Muscle of leg (tissue), 11 donors: ENCODE measurements around the gene UBXN6. TPM values are rescaled to one million over a fixed set of nuclear protein-coding genes. Genes with fewer than 3 reads are reported as not detected.

Experiments
- DNase-seq: peaks from one replicate; pipeline ENCODE4 v3.0.0; 2013
- H3K27ac ChIP-seq: one replicate; pipeline ENCODE4 v1.5.1; 2013; ENCODE audit warnings: mild to moderate bottlenecking, low read length, control low read depth
- H3K27me3 ChIP-seq: one replicate; pipeline ENCODE4 v1.6.1; 2013; ENCODE audit warnings: low read length; ENCODE audit not compliant: control insufficient read depth, insufficient read depth
- H3K36me3 ChIP-seq: one replicate; pipeline ENCODE4 v1.6.1; 2013; ENCODE audit warnings: low read length; ENCODE audit not compliant: control insufficient read depth, insufficient read depth
- H3K4me1 ChIP-seq: one replicate; pipeline ENCODE4 v1.6.1; 2013; ENCODE audit warnings: low read length; ENCODE audit not compliant: control insufficient read depth, insufficient read depth
- H3K4me3 ChIP-seq: one replicate; pipeline ENCODE4 v1.5.1; 2013; ENCODE audit warnings: low read length, control low read depth
- H3K9me3 ChIP-seq: replicated peaks from 2 replicates; pipeline ENCODE4 v1.6.1; 2013; ENCODE audit warnings: low read depth, low read length; ENCODE audit not compliant: control insufficient read depth
- WGBS: methylation state at CpG from one replicate; pipeline ENCODE4 v1.1.5; 2013; ENCODE audit warnings: missing lambda C conversion rate; ENCODE audit not compliant: insufficient coverage; 5-methylcytosine and 5-hydroxymethylcytosine counted together
- polyA plus RNA-seq, 8 donors: library from polyadenylated mRNA; unstranded; fragments of 120-200 nt; gene quantifications; one replicate each; pipeline versions ENCODE4 v1.2.1 to v1.2.3, GENCODE V29; 2013; ENCODE audit warnings: inconsistent platforms in 1 of 8, low replicate concordance in 1 of 8; ENCODE audit not compliant: insufficient read length in 8 of 8, insufficient read depth in 1 of 8
- total RNA-seq: library from RNA; stranded (reverse); fragments of 120-200 nt; gene quantifications from one replicate; pipeline ENCODE4 v1.2.4, GENCODE V29; 2013

Gene UBXN6
- total and polyA plus RNA-seq, 9 donors = 64.9 to 127 (median 89.0) TPM

DNA sequence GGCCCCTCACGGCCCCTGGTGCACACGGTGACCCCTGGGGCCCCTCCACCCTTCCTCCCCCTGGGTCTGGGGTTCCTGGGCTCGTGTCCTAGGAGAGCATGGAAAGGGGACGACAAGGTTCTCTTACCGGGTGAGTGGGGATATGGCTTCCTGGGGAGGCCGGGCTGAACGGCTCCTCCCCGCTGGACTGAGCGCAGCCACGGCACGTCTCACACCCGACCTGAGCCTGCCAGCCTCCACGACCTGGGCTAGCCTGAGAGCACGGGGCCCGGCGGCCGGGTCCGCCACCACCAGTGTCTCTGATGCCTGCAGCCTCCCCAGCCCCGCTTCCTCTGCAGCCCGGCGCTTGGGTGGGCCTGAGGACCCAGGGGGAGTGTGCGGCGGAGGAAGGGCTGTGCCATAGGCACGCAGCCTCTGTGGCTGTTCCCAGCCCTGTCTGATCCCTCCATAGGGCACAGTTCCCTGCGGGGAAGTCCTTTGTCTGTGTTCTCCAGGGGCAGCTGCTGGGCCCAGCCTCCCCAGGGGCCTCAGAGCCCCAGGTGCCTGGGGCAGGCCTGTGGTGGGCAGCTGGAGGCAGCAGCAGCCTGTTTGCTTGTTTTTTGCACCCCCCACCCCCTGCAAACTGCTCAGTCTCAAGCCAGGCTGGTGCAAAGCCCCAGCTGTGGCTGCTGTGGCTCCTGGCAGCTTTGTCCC lies 45.7 kb upstream of the UBXN6 start:
- Histone ChIP-seq H3K27ac (peak overlapping the region; percentile 48), H3K36me3 (peaks cover 75% of the 10 kb centered on the region), H3K27me3 (no peaks in the 10 kb centered on the region), H3K9me3 (no peaks in the 10 kb centered on the region), H3K4me3 (no peak overlapping the region), H3K4me1 (peaks cover 27% of the 10 kb centered on the region)
- 80% methylated on average over 23 of the region's 25 CpGs for WGBS
- DNase-seq = no peak

- Histone ChIP-seq H3K4me3 (no peak overlapping the region), H3K9me3 (no peaks in the 10 kb centered on the region), H3K4me1 (peaks cover 27% of the 10 kb centered on the region), H3K36me3 (peaks cover 79% of the 10 kb centered on the region), H3K27me3 (no peaks in the 10 kb centered on the region), H3K27ac (no peak overlapping the region)
- 75% methylated on average over 32 of the region's 37 CpGs for WGBS
- no peak for DNase-seq
These were observed 44.9 kb upstream of the UBXN6 start for GRCh38 chr19:4502282-4503131.

GRCh38 chr19:4501691-4502090 lies 44.1 kb upstream of the UBXN6 start:
- Histone ChIP-seq H3K36me3 (peaks cover 78% of the 10 kb centered on the region), H3K4me3 (no peak overlapping the region), H3K27ac (no peak overlapping the region), H3K9me3 (no peaks in the 10 kb centered on the region), H3K27me3 (no peaks in the 10 kb centered on the region), H3K4me1 (peaks cover 27% of the 10 kb centered on the region)
- WGBS = 90% methylated on average over 19 of the region's 25 CpGs
- no peak for DNase-seq

DNA sequence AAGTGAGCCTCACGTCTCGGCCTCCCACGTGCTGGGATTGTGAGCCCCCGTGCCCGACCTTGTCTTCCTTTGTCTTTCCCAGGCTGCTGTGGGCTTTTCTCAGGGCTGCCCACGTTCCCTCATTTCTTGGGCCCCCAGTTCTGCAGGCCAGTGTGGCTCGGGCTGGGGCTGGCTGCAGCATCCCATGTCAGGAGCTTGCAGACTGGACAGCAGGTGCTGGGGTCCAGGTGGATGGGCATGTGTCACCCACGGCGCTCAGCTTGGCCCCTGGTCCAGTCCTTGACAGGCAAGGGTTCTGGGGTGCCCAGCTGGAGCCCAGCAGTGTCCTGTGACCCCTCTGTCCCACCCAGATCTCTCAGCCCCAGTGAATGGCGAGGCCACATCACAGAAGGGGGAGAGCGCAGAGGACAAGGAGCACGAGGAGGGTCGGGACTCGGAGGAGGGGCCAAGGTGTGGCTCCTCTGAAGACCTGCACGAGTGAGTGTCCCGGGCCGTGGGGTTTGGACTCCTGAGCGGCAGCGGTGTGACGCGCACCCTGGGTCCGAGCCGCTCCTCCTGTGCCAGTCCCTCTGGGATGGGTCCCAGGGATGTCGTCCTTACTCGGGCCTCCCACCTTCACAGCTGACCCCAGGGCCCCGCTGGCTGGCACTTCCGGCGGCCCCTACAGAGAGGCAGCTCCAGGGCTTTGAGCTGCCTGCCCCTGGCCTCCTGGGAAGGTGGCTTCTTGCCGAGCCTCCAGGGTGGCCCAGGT lies 43.4 kb upstream of the UBXN6 start:
- WGBS = 85% methylated on average over 25 of the region's 29 CpGs

DNA sequence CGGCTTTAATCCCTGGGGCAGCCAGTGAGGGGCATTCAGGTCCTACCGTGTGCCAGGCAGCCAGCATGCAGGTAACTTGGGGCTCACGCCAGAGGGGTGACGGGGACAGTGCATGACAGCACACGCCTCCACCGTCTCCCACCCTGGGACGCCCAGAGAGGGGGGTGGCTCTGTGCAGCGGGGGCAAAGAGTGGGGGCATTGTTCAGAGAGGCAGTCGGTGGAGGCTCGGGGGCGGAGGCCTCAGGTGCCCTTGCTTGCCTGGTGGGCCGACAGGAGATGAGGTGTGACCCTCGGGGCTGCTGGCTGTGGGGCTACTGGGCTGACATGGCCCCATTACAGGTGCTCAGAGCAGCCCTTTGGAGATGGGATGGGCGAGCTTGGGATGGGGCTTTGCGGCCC lies 42.3 kb upstream of the UBXN6 start:
- Histone ChIP-seq H3K27ac (no peak overlapping the region), H3K9me3 (no peaks in the 10 kb centered on the region), H3K27me3 (no peaks in the 10 kb centered on the region), H3K4me1 (peaks cover 23% of the 10 kb centered on the region), H3K4me3 (no peak overlapping the region), H3K36me3 (peaks cover 76% of the 10 kb centered on the region)
- DNase-seq = no peak
- 84% methylated on average over 13 of the region's 15 CpGs for WGBS

More for the DNA sequence above, 43.4 kb upstream of the UBXN6 start:
- no peaks in the 10 kb centered on the region for H3K9me3 ChIP-seq
- no peak for DNase-seq
- H3K4me3 ChIP-seq = no peak overlapping the region
- H3K4me1 ChIP-seq = peaks cover 27% of the 10 kb centered on the region
- peaks cover 78% of the 10 kb centered on the region for H3K36me3 ChIP-seq
- no peak overlapping the region for H3K27ac ChIP-seq
- no peaks in the 10 kb centered on the region for H3K27me3 ChIP-seq

DNA sequence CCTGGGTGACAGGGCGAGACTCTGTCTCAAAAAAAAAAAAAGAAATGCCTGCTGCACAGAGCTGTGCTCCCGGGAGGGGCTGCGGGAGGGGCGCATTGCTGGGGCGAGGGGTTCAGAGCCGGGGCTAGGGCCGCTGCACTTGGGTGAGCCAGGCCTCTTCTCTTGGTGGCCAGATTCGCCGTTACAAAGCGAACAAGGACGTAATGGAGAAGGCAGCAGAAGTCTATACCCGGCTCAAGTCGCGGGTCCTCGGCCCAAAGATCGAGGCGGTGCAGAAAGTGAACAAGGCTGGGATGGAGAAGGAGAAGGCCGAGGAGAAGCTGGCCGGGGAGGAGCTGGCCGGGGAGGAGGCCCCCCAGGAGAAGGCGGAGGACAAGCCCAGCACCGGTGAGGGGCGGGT lies 41.7 kb upstream of the UBXN6 start:
- no peak overlapping the region for H3K27ac ChIP-seq
- 89% methylated on average over 16 of the region's 23 CpGs for WGBS
- no peaks in the 10 kb centered on the region for H3K27me3 ChIP-seq
- peaks cover 17% of the 10 kb centered on the region for H3K4me1 ChIP-seq
- H3K4me3 ChIP-seq = no peak overlapping the region
- H3K9me3 ChIP-seq = no peaks in the 10 kb centered on the region
- peaks cover 77% of the 10 kb centered on the region for H3K36me3 ChIP-seq
- no peak for DNase-seq

DNA sequence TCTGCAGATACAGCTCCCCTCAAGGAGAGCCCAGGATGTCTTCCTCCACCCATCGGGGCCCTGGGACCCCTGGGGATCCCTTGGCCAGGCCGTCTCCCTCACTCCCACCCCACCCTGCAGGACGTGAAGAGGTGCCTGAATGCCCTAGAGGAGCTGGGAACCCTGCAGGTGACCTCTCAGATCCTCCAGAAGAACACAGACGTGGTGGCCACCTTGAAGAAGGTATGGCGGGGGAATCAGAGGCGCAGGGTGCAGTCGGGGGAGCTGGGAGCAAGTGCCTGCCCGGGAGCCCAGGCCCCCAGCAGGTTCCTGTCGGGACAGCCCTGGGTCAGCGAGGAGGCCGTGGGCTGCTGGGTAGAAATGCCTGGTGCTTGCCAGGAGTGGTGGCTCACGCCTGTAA lies 41.1 kb upstream of the UBXN6 start:
- WGBS = 90% methylated on average over 12 of the region's 12 CpGs
- H3K9me3 ChIP-seq = no peaks in the 10 kb centered on the region
- no peak overlapping the region for H3K27ac ChIP-seq
- no peak overlapping the region for H3K4me3 ChIP-seq
- DNase-seq = no peak
- H3K36me3 ChIP-seq = peaks cover 77% of the 10 kb centered on the region
- no peaks in the 10 kb centered on the region for H3K27me3 ChIP-seq
- peaks cover 11% of the 10 kb centered on the region for H3K4me1 ChIP-seq

GRCh38 chr19:4497770-4498389 lies 40.3 kb upstream of the UBXN6 start:
- H3K27ac ChIP-seq = no peak overlapping the region
- peaks cover 3% of the 10 kb centered on the region for H3K4me1 ChIP-seq
- no peak overlapping the region for H3K4me3 ChIP-seq
- WGBS = 90% methylated on average over 25 of the region's 25 CpGs
- no peaks in the 10 kb centered on the region for H3K9me3 ChIP-seq
- no peaks in the 10 kb centered on the region for H3K27me3 ChIP-seq
- peaks cover 77% of the 10 kb centered on the region for H3K36me3 ChIP-seq
- no peak for DNase-seq

GRCh38 chr19:4496304-4496703 lies 38.7 kb upstream of the UBXN6 start:
- no peaks in the 10 kb centered on the region for H3K4me1 ChIP-seq
- H3K9me3 ChIP-seq = no peaks in the 10 kb centered on the region
- H3K27me3 ChIP-seq = no peaks in the 10 kb centered on the region
- H3K4me3 ChIP-seq = no peak overlapping the region
- no peak for DNase-seq
- peaks cover 77% of the 10 kb centered on the region for H3K36me3 ChIP-seq
- 96% methylated on average over 5 of the region's 18 CpGs for WGBS
- H3K27ac ChIP-seq = no peak overlapping the region
